ENCODE results near the gene RFC2.
"Not testable (repeated sequence)": the region's sequence is repeated elsewhere in the genome, so short reads cannot be mapped to it uniquely, and the experiment has no call there.

RFC2 gene

DNA sequence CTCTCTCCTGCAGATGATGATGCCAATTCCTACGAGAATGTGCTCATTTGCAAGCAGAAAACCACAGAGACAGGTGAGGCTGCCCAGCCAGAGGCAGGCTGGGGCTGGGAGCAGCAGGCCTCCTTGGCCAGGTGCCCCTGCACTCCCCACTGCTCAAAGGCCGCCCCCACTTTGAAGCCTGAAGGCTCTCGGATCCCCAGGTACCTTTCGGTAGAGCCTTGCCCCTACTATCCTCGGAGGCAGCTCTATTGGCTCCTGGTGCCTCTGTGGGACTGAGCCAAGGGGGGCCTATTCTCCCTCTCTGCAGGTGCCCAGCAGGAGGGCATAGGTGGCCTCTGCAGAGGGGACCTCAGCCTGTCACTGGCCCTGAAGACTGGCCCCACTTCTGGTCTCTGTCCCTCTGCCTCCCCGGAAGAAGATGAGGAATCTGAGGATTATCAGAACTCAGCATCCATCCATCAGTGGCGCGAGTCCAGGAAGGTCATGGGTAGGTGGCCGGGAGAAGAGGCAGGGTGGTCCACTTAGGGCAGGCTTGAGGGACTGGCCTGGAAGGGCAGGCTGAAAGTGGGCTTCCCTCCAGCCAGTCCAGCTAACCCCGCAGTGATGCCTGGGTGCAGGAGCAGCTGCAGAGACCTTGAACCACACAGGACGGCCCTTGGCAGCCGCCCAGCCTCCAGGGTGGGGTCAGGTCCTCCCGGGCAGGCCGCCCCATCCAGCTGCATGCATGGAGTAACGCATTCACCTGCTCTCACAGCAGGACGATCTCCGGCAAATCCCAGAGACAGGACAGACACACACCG is 30.3 kb downstream of the RFC2 start:
- peak in 1 of 10 donors; percentile 61 for DNase-seq
- intact Hi-C loops (cut with DNase I) = no loop called here

GRCh38 chr7:74222851-74223710 is 31.1 kb downstream of the RFC2 start:
- DNase-seq = peak in 2 of 10 donors; percentile 57 to 59
- intact Hi-C loops (cut with DNase I) = no loop called here

DNA sequence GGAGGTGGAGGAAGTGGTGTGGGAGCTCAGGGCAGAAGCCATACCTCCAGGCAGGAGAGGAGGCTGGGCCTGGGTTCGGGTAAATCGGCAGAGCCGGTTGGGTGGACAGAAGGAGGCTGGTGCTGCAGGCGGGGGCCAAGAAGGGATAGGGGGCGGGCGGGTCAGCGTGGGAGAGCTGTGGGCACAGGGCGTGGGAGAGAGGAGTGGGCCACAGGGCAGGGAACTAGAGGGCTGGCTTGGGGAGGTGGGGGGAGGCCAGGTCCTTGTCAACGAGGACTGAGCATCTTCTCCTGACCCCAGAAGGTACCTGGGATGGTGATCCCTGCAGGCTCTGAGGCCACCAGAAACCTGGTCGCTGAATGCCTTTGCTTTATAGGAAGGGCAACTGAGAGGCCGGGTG is 32.5 kb downstream of the RFC2 start:
- intact Hi-C loops (cut with DNase I) = no loop called here
- DNase-seq = peak in 2 of 10 donors; percentile 17 to 63

GRCh38 chr7:74220229-74220628 is 34.0 kb downstream of the RFC2 start:
- intact Hi-C loops (cut with DNase I) = no loop called here
- DNase-seq = peak in 2 of 10 donors; percentile 67 to 68

- DNase-seq = peak in 2 of 10 donors; percentile 63 to 67
- intact Hi-C loops (cut with DNase I) = no loop called here
These were observed 34.8 kb downstream of the RFC2 start for GRCh38 chr7:74219416-74219815.

DNA sequence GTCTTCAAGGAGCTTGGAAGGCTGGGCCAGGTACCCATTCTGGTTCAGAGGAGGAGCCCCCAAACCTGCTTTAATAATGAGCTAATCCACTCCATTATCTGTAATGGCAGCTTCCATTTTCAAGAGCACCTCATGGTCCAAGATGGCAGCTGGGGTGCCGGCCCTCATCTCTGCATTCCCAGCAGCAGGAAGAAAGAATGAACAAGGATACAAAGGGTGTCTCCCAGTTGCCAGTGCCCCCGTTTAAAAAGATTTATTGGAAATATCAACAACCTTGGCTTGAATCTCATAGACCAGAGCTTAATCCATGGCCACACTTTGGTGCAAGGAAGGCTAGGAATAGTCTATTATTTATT is 35.9 kb downstream of the RFC2 start:
- peak in 2 of 10 donors; percentile 13 to 24 for DNase-seq
- intact Hi-C loops (cut with DNase I) = no loop called here

GRCh38 chr7:74217455-74218342 is 36.5 kb downstream of the RFC2 start:
- intact Hi-C loops (cut with DNase I) = no loop called here
- DNase-seq = peak in 3 of 10 donors; percentile 35 to 68 (median 47)

- peak in 2 of 10 donors; percentile 27 to 66 for DNase-seq
- intact Hi-C loops (cut with DNase I) = no loop called here
These were observed 37.8 kb downstream of the RFC2 start for GRCh38 chr7:74216361-74216761.

GRCh38 chr7:74215921-74216320 is 38.3 kb downstream of the RFC2 start:
- peak in 3 of 10 donors; percentile 25 to 59 (median 29) for DNase-seq
- intact Hi-C loops (cut with DNase I) = no loop called here

- peak in 3 of 10 donors; percentile 63 to 79 (median 72) for DNase-seq
- intact Hi-C loops (cut with DNase I) = no loop called here
These were observed 39.2 kb downstream of the RFC2 start for GRCh38 chr7:74214816-74215630.

DNA sequence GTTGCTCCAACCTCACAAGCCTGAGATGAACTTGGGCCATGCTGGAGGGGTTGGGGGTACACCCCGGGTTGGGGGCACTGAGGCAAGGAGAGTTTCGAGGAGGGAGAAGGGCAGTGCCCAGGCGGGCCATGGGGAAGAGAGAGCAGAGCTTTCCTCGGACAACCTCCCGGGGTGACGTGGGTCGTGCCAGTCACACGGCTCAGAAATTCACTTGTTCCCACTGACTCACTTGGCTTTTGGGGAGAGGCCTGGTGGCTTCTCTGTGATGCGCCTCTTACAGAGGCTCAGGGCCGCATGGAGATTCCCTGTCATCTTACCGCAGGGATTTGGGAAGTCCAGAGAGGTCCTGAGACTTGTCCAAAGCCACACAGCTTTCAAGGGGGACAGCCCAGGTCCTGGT is 41.5 kb downstream of the RFC2 start:
- DNase-seq = peak in 3 of 10 donors; percentile 38 to 70 (median 68)
- intact Hi-C loops (cut with DNase I) = no loop called here

- intact Hi-C loops (cut with DNase I) = not testable (repeated sequence)
- peak in 3 of 10 donors; percentile 18 to 41 (median 23) for DNase-seq
These were observed 46.0 kb downstream of the RFC2 start for GRCh38 chr7:74208241-74208640.

DNA sequence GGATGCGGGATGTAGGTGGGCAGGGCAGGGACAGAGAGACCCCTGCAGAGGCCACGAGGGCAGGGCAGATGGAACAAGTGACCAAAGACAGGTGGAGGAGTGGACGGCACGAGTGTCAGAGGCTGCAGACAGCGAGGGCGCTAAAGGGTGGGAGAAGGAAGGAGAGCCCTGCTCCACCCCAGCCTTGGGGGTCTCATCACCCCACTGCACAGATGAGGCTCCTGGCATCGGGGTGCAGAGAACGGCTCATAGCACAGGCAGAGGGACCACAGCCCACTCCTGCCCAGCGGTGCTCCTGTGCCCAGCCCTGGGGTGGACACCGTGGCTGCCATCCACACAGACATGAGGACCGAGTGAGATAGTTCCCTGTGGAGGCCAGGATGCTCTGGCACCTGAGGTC is 46.6 kb downstream of the RFC2 start:
- intact Hi-C loops (cut with DNase I) = loop anchor here (2.0 kb wide), 1 partner anchor 185 kb away; no protein-coding TSS in a partner anchor
- peak in 4 of 10 donors; percentile 10 to 77 (median 39) for DNase-seq

- intact Hi-C loops (cut with DNase I) = loop anchor here (1.0 to 2.0 kb wide), 2 partner anchors 186 to 195 kb away; no protein-coding TSS in a partner anchor
- DNase-seq = peak; percentile 74 to 98 (median 92)
These were observed 47.5 kb downstream of the RFC2 start for GRCh38 chr7:74206589-74207120.

DNA sequence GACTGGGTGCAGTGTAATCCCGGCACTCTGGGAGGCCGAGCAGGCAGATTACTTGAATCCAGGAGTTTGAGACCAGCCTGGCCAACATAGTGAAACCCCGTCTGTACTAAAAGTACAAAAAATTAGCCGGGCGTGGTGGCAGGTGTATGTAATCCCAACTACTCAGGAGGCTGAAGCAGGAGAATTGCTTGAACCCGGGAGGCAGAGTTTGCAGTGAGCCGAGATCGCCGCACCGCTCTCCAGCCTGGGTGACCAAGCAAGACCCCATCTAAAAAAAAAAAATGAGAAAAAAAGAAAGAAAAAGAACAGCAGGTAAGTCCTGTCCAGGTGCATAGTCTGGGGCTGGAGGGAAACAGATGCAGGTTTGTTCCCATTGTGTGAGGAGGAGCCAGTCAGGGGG is 48.1 kb downstream of the RFC2 start:
- intact Hi-C loops (cut with DNase I) = loop anchor here (1.0 to 2.0 kb wide), 2 partner anchors 187 to 195 kb away; no protein-coding TSS in a partner anchor
- peak in 4 of 10 donors; percentile 12 to 66 (median 44) for DNase-seq

DNA sequence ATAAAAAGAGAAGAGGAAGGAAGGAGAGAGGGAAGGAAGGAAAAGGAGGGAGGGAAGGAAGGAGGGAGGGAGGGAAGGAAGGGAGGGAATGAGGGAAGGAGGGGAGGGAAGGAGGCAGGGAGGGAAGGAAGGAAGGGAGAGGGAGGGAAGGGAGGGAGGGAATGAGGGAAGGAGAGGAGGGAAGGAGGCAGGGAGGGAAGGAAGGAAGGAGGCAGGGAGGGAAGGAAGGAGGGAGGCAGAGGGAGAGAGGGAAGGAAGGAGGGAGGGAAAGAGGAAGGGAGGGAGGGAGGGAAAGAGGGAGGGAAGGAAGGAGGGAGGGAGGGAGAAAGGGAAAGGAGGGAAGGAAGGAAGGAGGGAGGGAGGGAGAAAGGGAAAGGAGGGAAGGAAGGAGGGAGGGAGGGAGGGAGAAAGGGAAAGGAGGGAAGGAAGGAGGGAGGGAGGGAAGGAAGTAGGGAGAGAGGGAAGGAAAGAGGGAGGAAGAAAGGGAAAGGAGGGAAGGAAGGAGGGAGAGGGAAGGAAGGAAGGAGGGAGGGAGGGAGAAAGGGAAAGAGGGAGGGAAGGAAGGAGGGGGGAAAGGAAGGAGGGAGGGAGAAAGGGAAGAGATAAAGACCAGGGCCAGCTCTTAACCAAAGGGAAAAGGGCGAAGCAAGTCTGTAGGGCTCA is 50.1 kb downstream of the RFC2 start:
- DNase-seq = no peak
- intact Hi-C loops (cut with DNase I) = no loop called here

- DNase-seq = peak in 2 of 10 donors; percentile 16 to 50
- intact Hi-C loops (cut with DNase I) = no loop called here
These were observed 51.2 kb downstream of the RFC2 start for GRCh38 chr7:74202841-74203556.

Measured in posterior cingulate gyrus (tissue), 11 donors.